Measurements from ENCODE around the gene GPR89B.
"Not testable (repeated sequence)": the region's sequence is repeated elsewhere in the genome, so short reads cannot be mapped to it uniquely, and the experiment has no call there.

Gene GPR89B

DNA sequence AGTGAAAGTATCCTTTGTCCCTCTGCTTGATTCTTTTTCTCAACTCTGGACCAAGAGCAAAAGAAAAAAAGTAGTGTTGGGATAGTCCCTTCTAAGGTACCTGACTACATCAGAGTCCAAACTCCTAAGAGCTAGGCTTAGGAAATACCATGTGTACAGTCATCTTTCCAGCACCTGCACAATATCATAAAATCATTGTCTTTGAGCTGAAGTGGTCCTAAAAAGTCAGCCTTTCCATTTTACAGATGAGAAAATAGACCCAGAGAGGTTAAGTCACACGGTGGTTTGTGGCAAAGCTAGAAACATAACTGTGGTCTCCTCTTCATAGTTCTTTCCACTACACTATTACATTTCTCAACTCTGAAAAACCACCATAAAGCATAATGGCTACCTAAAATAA is 38.4 kb downstream of the GPR89B start:
- DNase-seq (ENCODE audit: low read depth in 2 of 2); H3K4me3 ChIP-seq (replicated peaks in 1 of 2; ENCODE audit: low read depth in 2 of 2, low read length in 2 of 2): not testable (repeated sequence)

DNA sequence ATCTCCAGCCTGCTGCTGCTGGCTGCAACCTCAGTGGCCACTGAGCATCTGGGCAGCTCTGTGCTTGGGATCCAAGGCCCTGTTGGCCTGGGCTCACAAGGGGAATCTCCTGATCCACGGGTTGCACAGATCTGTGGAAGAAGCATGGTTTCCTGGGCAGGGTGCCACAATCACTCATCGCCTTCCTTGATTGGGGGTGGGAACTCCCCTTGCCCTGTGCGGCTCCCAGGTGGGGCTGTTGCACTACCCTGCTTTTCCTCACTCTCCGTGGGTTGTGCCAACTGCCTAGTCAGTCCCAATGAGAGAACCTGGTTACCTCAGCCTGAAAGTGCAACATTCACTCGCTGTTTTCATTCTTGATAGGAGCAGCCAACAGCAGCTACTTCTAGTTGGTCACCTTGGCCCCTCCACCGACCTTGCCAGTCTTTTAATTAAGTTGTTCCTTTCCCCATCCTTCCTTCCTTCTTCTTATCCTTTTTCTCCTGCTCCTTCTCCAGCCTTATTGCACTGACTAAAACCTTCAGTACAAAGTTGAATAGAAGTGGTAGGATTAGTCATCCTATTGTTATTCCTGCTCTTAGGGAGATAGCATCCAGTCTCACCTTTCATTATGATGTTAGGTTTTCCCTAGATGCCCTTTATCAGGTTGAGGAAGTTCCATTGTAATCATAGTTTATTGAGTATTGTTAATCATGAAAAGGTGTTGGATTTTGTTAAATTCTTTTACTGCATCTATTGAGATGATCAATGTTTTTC is 50.9 kb downstream of the GPR89B start:
- H3K4me3 ChIP-seq (replicated peaks in 1 of 2; ENCODE audit: low read depth in 2 of 2, low read length in 2 of 2) = not testable (repeated sequence)

DNA sequence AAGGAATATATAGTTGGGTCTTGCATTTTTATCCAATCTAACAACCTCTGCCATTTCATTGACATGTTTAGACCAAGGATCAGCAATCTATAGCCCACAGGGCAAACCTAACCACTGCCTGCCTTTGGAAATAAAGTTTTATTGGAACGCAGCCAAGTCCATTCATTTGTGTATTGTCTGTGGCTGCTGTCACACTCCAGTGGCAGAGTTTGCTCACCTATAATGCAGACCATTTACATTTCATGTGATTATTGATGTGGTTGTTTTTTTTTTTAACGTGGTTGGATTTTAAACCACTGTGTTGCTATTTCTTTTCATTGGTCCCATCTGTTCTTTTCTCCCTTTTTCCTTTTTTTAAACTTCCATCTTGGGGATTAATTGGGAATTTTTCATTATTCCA is 57.2 kb downstream of the GPR89B start:
- H3K4me3 ChIP-seq (replicated peaks in 1 of 2; ENCODE audit: low read depth in 2 of 2, low read length in 2 of 2); DNase-seq (ENCODE audit: low read depth in 2 of 2): not testable (repeated sequence)

More for the DNA sequence above, 50.9 kb downstream of the GPR89B start:
- not testable (repeated sequence) for DNase-seq (ENCODE audit: low read depth in 2 of 2)

DNA sequence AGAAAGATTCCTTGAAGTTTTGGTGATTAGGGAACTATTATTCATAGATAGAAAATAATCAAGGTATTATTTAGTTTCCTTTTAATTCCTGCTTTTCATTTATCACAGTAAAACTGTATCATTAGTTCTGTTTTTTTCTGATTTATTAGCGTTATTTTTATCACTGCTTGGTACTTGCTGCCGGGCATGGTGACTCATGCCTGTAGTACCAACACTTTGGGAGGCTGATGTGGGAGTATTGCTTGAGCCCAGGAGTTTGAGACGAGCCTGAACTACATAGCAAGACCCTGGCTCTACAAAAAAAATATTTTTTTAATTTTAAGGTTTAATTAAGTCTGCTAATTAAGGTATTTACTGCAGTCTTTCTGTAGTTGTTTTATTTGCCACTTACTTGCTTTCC is 59.7 kb downstream of the GPR89B start:
- not testable (repeated sequence) for H3K4me3 ChIP-seq (replicated peaks in 1 of 2; ENCODE audit: low read depth in 2 of 2, low read length in 2 of 2); DNase-seq (ENCODE audit: low read depth in 2 of 2)

DNA sequence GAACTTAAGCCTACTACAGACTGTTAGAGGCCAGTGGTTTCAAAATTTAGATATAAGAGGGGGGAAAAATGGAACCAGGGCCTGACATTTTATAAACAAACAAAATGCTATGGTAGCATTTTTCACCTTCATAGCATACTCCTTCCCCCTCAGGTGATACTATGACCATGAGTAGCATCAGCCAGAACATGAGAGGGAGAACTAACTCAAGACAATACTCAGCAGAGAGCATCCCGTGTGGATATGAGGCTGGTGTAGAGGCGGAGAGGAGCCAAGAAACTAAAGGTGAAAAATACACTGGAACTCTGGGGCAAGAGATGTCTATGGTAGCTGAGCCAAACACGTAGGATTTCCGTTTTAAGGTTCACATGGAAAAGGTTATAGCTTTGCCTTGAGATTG is 64.7 kb downstream of the GPR89B start:
- DNase-seq (ENCODE audit: low read depth in 2 of 2); H3K4me3 ChIP-seq (replicated peaks in 1 of 2; ENCODE audit: low read depth in 2 of 2, low read length in 2 of 2): not testable (repeated sequence)

DNA sequence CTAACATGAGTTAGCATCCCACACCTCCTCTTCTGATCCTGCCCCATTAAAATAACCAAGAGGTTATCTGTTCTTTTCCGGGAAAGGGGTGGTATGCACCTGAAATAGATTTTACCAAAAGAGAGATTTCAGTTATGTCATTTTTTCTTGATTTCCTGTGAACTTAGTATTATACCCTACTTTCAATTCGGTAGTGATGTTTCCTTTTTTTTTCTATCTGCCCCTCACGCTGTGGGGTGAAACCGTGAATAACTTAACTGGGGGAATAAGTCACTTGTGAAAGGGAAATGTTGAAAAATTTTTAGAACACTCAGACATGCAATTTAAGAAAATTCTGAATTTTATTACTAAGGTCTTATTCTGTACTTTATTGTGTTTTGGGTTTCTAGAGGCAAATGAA is 65.2 kb downstream of the GPR89B start:
- H3K4me3 ChIP-seq (replicated peaks in 1 of 2; ENCODE audit: low read depth in 2 of 2, low read length in 2 of 2); DNase-seq (ENCODE audit: low read depth in 2 of 2): not testable (repeated sequence)

DNA sequence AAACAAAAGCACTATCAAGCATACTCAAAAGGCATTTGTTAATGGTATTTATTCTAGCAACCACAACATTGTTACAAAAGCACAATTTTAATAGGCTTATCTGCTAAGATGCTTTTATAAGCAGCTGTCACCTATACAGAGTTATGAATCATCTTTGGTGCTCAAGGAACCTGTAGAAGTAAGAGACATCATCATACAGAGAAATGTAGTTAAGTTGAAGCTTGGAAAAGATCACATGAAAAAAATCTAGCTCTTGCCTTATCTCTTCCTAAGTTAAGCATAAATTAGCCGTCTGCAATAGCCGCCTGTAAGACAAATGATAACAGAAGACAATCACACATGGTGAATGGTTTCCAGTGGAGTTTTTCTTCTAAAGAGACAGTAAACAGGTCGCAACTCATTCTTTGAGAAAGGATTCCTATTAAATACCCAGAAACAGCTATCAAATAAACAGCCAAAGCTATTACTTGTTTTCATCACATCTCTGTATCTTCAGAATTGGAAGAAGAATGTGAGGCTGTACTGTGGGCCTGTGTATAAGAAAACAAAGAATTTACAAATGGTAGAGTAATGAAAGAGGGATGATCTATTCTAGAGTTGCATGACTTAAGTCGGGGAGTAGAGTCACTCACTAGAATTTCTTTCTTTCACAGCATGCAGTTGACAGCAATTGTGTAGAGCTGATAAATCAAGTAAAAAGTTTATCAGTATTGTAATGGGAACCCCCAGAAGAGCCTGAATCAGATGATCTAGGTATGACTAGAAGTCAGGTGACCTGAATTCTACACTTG is 65.8 kb downstream of the GPR89B start:
- DNase-seq (ENCODE audit: low read depth in 2 of 2); H3K4me3 ChIP-seq (replicated peaks in 1 of 2; ENCODE audit: low read depth in 2 of 2, low read length in 2 of 2): not testable (repeated sequence)

DNA sequence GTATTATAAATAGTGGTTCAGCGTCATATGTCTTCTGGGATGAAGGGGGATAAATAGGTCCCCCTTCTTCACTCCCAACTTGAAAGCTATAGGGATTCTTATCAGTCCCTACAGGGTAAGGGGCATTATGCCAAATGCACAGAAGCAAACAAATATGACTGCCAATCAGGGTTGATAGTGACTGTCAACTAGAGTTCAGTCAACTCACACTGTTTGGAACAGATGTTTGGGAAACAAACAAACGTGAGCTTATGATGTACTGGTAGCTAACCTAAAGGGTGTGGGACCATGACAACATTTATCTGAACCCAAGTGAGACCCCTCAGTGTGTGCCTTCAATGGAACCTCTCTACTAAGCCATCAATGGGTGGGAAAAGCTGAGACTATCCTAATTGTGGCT is 67.9 kb downstream of the GPR89B start:
- H3K4me3 ChIP-seq (replicated peaks in 1 of 2; ENCODE audit: low read depth in 2 of 2, low read length in 2 of 2); DNase-seq (ENCODE audit: low read depth in 2 of 2): not testable (repeated sequence)

DNA sequence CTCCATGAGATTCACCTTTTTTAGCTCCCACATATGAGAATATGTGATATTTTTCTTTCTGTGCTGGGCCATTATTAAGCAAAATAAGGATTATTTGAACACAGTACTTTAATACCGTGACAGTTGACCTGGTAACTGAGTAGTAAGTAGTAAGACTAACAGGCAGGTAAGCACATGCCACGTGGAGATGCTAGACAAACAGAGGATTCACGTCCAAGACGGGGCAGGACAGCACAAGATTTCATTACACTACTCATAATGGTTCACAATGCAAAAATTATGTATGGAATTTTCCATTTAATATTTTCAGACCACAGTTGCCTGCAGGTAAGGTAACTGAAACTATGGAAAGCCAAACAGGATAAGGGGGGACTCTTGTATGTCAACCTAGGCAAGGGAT is 79.5 kb downstream of the GPR89B start:
- H3K4me3 ChIP-seq (replicated peaks in 1 of 2; ENCODE audit: low read depth in 2 of 2, low read length in 2 of 2); DNase-seq (ENCODE audit: low read depth in 2 of 2): not testable (repeated sequence)

DNA sequence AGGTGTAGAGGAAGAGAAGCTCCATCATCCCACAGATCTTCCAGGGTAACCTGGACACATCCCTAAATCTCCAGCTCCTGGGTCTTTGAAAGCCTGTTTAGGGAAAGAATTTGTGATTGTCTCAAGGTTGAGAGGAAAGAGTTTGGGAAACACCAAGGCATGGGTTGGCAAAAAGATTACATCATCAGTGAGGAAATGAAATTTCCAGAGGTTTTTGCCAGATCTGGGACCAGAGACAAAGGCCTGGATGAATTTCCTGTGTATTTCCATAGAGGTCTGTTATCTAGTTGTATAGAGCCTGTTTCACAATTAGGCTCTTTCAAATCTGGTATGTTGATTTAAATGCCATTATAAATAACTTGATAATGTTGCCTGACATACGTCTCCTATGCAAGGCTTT is 82.3 kb downstream of the GPR89B start:
- DNase-seq (ENCODE audit: low read depth in 2 of 2) = peak in 1 of 2 donors; percentile 39
- TF ChIP-seq, protein P1, sequence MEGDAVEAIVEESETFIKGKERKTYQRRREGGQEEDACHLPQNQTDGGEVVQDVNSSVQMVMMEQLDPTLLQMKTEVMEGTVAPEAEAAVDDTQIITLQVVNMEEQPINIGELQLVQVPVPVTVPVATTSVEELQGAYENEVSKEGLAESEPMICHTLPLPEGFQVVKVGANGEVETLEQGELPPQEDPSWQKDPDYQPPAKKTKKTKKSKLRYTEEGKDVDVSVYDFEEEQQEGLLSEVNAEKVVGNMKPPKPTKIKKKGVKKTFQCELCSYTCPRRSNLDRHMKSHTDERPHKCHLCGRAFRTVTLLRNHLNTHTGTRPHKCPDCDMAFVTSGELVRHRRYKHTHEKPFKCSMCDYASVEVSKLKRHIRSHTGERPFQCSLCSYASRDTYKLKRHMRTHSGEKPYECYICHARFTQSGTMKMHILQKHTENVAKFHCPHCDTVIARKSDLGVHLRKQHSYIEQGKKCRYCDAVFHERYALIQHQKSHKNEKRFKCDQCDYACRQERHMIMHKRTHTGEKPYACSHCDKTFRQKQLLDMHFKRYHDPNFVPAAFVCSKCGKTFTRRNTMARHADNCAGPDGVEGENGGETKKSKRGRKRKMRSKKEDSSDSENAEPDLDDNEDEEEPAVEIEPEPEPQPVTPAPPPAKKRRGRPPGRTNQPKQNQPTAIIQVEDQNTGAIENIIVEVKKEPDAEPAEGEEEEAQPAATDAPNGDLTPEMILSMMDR (IDR thresholded peaks at IDR 0.05; ENCODE audit: low read depth, low read length) = no peak

DNA sequence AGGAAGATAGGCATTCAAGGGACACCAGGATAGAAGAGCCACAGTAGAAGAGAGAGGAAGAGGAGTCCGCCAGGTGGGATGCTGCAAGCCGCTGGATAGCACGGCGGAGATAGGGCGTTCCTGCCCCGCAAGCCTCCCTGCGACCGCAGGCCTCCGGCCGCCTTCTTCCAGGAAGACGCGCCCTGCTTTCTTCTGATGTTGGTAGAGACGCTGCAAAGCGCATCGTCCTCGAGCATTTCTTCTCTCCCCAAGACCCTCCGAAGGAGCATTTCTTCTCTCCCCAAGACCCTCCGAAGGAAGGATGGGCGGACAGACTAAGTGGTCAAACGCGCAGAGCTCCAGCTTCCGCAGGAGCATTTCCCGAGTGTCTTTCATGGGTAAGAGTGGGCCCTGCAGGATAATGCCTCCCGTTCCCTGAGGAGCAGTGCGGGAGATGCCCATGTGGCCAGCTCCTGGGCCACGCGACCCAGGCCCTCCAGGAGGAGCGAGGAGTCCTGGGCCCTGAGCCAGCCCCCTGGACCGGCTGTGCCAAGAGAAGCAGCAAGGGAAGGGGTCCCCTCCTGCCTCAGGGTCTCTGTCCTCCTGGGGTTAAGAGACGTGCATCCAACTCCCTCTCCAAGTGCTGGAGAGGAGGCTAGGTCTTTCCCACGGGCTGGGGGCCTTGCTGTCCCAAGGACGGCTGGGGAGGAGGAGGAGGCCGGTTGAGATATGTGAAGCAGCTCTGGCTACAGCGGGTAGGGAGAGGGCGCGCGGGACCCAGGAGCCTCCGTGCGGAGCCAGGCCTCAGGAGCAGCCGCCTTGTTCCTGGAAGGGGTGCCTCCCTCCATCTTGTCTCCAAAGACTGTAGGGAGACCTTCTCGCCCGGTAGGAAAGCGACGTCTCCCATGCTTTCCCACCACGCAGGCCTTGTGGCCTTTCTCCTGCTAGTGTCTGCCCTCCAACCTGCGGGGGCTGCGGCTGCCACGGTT is 85.2 kb downstream of the GPR89B start:
- not testable (repeated sequence) for DNase-seq (ENCODE audit: low read depth in 2 of 2); H3K4me3 ChIP-seq (replicated peaks in 1 of 2; ENCODE audit: low read depth in 2 of 2, low read length in 2 of 2)

More for the DNA sequence above, 82.3 kb downstream of the GPR89B start:
- no peak overlapping the region for H3K4me3 ChIP-seq (replicated peaks in 1 of 2; ENCODE audit: low read depth in 2 of 2, low read length in 2 of 2)

DNA sequence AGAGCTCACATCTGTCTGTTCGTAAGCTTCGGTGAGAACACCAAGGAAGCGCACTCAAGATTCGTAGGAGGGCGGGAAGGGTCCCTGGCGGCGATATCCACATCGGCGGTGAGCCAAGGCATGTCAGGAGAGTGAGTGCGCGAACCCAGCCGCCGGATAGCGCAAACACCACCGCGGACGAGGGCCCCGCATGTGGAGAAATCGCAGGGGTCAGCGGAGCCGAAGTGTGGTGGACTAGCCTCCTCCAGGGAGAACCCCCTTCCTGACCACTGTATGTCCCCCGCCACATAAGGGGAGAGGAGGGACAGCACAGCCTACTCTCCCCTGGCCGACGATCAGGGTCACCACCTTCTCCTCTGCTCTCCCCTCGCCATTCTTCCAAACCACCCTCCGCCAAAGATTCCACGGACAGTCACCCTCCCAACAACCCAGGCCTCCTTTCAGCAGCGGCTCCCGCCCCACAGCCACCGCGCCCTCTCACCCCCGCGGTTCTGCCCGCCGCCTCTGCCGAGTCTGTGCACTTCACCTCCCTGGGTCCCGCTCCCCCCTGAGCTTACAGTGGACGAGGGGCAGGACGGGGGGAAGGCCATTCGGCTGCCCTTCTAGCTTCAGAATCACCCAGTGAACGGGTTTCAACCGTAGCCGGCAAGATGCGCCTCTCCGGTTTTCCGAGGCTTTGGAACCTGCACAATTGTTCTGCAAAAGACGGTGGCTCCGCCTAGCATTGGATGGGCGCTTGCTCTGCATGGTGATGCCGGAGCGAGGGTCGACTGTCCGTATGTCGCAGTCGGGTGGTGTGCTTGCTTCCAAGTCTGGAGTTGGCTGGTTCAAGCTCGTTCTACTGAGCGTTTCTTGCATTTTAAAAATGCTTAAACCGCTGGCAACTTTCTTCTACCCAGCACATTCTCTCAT is 86.3 kb downstream of the GPR89B start:
- H3K4me3 ChIP-seq (replicated peaks in 1 of 2; ENCODE audit: low read depth in 2 of 2, low read length in 2 of 2) = peak overlapping the region; percentile 18 to 22
- not testable (repeated sequence) for DNase-seq (ENCODE audit: low read depth in 2 of 2)

DNA sequence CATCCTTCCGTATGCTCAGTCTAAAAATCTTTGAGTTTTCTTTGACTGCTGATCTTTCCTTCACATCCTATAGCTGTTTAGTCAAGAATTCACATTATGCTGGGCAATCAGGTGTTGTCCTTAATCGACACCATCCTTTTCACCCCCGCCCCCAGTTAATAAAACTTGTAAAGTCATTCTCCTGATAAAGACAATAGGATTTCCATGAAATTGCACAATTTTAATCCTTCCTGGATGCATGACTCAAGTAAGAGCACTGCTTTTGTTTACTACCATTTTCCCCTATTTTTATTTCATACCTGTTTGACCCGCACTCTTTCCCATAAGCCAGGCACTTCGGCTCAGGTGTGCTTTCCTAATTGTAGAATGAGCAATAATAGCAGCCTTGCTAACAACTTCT is 96.7 kb downstream of the GPR89B start:
- not testable (repeated sequence) for DNase-seq (ENCODE audit: low read depth in 2 of 2)

DNA sequence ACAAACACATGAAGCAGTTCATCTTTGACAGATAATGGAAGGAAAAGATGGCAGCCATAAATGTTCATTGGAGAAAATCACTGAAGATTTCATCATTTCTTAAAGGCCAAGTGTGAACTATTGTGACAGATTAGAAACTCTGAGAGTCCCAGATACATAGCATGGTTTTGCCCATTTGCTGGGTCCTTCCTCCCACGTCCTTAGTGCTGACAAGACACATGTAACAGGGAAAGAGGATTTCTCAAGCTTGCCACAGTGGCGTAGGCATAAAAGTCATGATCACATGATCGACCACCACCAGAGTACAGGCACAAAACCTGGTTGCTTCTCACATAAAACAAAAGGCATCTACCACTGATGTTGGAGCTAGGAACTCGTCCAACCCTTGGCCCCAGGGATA is 98.8 kb downstream of the GPR89B start:
- not testable (repeated sequence) for DNase-seq (ENCODE audit: low read depth in 2 of 2); H3K4me3 ChIP-seq (replicated peaks in 1 of 2; ENCODE audit: low read depth in 2 of 2, low read length in 2 of 2)

More for the DNA sequence above, 96.7 kb downstream of the GPR89B start:
- not testable (repeated sequence) for H3K4me3 ChIP-seq (replicated peaks in 1 of 2; ENCODE audit: low read depth in 2 of 2, low read length in 2 of 2)

DNA sequence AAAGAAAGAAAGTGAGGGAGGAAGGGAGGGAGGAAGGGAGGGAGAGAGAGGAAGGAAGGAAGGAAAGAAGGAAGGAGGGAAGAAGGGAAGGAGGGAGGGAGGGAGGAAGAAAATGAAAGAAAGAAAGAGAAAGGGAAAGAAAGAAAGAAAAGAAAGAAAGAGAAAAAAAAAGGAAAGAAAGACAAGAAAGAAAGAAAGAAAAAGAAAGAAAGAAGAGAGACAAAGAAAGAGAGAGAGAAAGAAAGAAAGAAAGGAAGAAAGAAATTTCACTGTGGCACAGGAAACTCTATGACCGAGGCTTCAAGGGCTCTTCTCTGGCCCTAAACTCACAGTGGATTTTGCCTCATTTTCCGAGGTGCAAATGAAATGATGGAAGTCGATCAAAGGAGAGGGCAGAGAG is 104.0 kb downstream of the GPR89B start:
- not testable (repeated sequence) for DNase-seq (ENCODE audit: low read depth in 2 of 2); H3K4me3 ChIP-seq (replicated peaks in 1 of 2; ENCODE audit: low read depth in 2 of 2, low read length in 2 of 2)

DNA sequence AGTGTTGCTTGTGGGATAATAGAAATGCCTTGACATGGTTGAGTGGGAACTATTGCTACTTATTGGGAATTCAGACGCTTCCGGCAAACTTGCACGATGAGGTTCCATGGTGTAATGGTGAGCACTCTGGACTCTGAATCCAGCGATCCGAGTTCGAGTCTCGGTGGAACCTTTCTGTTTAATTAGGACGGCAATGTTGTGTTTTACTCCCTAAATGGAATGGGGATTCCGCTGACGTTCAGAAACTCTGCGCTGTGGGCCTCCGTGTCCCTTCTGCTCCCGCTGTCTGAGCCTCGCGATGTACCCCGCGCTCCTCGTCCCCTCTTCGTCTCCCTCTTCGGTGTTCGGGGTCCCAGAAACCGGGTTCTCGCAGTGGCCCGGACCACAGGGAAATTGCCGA is 104.5 kb downstream of the GPR89B start:
- not testable (repeated sequence) for DNase-seq (ENCODE audit: low read depth in 2 of 2); H3K4me3 ChIP-seq (replicated peaks in 1 of 2; ENCODE audit: low read depth in 2 of 2, low read length in 2 of 2)
